Calu3 (cell line): ENCODE data around the gene TMEM132E. TPM values are rescaled to one million over a fixed set of nuclear protein-coding genes. Genes with fewer than 3 reads are reported as not detected.

Experiments used
- BruUV-seq: library from RNA; stranded (reverse); fragments of 400-500 nt; replicated peaks from 2 replicates; lab custom pipeline; 2021; lab: Mats Ljungman, UMichigan
- CTCF ChIA-PET: fragments of 300-600 bp; sonication (Branson Sonifier 250); formaldehyde crosslinking; loops from one replicate; lab custom pipeline; 2022; ENCODE audit warnings: antibody characterized with exemption; lab: Charles Lee
- DNase-seq: peaks from one replicate; pipeline ENCODE4 v3.0.0; 2022
- H3K27ac Mint-ChIP-seq: one replicate; pipeline ENCODE4 v1.8.0; 2022; ENCODE audit warnings: mixed read lengths; ENCODE audit not compliant: unreplicated experiment
- H3K27me3 Mint-ChIP-seq: one replicate; pipeline ENCODE4 v1.8.0; 2022; ENCODE audit warnings: mixed read lengths; ENCODE audit not compliant: unreplicated experiment
- H3K36me3 Mint-ChIP-seq: one replicate; pipeline ENCODE4 v1.8.0; 2022; ENCODE audit warnings: mild to moderate bottlenecking, moderate library complexity, mixed read lengths; ENCODE audit not compliant: insufficient read depth, unreplicated experiment
- H3K4me1 Mint-ChIP-seq: one replicate; pipeline ENCODE4 v1.8.0; 2022; ENCODE audit warnings: mild to moderate bottlenecking, low read depth, mixed read lengths; ENCODE audit not compliant: unreplicated experiment
- H3K4me3 Mint-ChIP-seq: one replicate; pipeline ENCODE4 v1.8.0; 2022; ENCODE audit warnings: mild to moderate bottlenecking, low read depth, moderate library complexity, mixed read lengths; ENCODE audit not compliant: unreplicated experiment
- H3K9me3 Mint-ChIP-seq: one replicate; pipeline ENCODE4 v1.8.0; 2022; ENCODE audit warnings: low read depth, mixed read lengths; ENCODE audit not compliant: unreplicated experiment
- CTCF ChIP-seq: fragments of 200-600 bp; IDR thresholded peaks from one replicate; pipeline ENCODE4 v1.8.0; 2022; ENCODE audit warnings: antibody characterized with exemption; ENCODE audit not compliant: unreplicated experiment
- intact Hi-C: fragments of 100-400 bp; cut with micrococcal nuclease; formaldehyde crosslinking; loops from one replicate; pipeline ENCODE4 v1.10.0; 2022; ENCODE audit not compliant: unreplicated experiment
- total RNA-seq: library from RNA; stranded (reverse); gene quantifications from 2 replicates; pipeline ENCODE4 v1.2.3, GENCODE V29; 2022

The TMEM132E gene
- total RNA-seq, 1 experiment from 2014 or later = 0.26 TPM

DNA sequence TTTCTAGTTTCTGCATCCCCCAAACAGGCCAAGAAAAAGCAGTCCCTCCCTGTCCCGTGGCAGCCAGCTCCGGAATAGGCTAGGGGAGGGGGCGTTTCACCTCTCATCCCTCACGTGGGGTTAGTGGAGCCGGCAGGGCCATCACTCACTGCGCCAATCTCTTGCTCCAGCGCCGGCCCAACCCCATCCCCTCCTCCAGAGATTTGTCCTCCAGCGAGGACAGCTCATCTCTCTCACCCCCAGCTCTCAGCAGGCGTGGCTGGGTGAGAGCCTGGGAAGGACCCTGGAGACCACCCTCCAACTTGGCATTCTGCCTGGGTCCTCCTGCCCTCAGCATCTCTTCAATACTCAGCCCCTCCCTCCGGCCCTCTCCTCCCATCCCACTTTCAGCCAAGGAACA is 74.1 kb downstream of the TMEM132E start:
- intact Hi-C loops = no loop called here
- BruUV-seq = no TSS peak
- Mint-ChIP-seq H3K4me1 (no peaks in the 10 kb centered on the region), H3K9me3 (no peaks in the 10 kb centered on the region), H3K27me3 (peaks cover 28% of the 10 kb centered on the region), H3K36me3 (no peaks in the 10 kb centered on the region), H3K27ac (no peak overlapping the region), H3K4me3 (no peak overlapping the region)
- TF ChIP-seq CTCF = no peak
- no peak for DNase-seq
- CTCF ChIA-PET = interaction anchor here (0.5 to 0.6 kb wide), 2 partner anchors 36 to 208 kb away, joined by 3 to 4 read pairs; no protein-coding TSS in a partner anchor

DNA sequence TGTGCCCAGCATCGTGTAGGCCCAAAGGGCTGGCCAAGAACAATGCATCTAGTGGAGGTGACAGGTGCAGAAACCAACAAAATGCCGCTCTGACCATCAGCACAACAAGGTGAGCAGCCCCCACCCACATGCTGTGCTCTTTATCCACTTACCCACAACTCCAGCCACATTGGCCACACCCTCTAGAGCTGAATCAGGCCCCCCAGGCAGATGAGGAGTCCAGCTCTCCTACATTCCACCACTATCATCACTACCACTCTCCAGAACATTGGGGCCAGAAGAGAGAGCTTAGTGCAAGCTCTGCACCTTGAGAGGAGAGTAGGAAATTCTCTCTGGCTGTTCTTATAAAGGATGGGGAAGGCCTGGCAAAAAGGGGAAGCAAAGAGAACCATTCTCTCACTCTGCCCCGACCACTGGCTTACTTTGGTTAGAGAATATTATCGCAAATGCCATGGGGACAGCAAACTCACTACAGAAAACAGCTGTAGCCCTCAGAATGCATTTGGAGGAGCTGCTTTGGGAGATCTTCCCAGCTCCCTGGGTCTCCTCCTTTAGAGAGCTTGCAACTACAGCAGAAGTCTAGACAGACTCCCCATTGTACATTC is 75.0 kb downstream of the TMEM132E start:
- Mint-ChIP-seq H3K4me3 (no peak overlapping the region), H3K27ac (no peak overlapping the region), H3K4me1 (no peaks in the 10 kb centered on the region), H3K36me3 (no peaks in the 10 kb centered on the region), H3K27me3 (peaks cover 28% of the 10 kb centered on the region), H3K9me3 (no peaks in the 10 kb centered on the region)
- CTCF ChIA-PET = interaction anchor here (0.6 kb wide), 1 partner anchor 42 kb away, joined by 5 read pairs; no protein-coding TSS in a partner anchor
- no peak for TF ChIP-seq CTCF
- intact Hi-C loops = no loop called here
- BruUV-seq = no TSS peak
- no peak for DNase-seq

- H3K4me3 Mint-ChIP-seq = no peak overlapping the region
- CTCF ChIA-PET = interaction anchor here (0.6 kb wide), 1 partner anchor 42 kb away, joined by 5 read pairs; no protein-coding TSS in a partner anchor
- no peaks in the 10 kb centered on the region for H3K4me1 Mint-ChIP-seq
- no TSS peak for BruUV-seq
- DNase-seq = no peak
- intact Hi-C loops = no loop called here
- no peak overlapping the region for H3K27ac Mint-ChIP-seq
- no peaks in the 10 kb centered on the region for H3K36me3 Mint-ChIP-seq
- no peaks in the 10 kb centered on the region for H3K9me3 Mint-ChIP-seq
- peaks cover 28% of the 10 kb centered on the region for H3K27me3 Mint-ChIP-seq
- no peak for TF ChIP-seq CTCF
Measured at GRCh38 chr17:34654881-34655276, 75.5 kb downstream of the TMEM132E start.

GRCh38 chr17:34656801-34657200 is 77.4 kb downstream of the TMEM132E start:
- intact Hi-C loops = no loop called here
- Mint-ChIP-seq H3K27ac (no peak overlapping the region), H3K36me3 (no peaks in the 10 kb centered on the region), H3K27me3 (peaks cover 23% of the 10 kb centered on the region), H3K4me3 (no peak overlapping the region), H3K4me1 (no peaks in the 10 kb centered on the region), H3K9me3 (no peaks in the 10 kb centered on the region)
- DNase-seq = no peak
- CTCF ChIA-PET = no interaction called here
- no TSS peak for BruUV-seq
- TF ChIP-seq CTCF = no peak
